LNCaP clone FGC (cell line): ENCODE data around the gene RNASEL.

Source experiments
- DNase-seq: peaks from one replicate; pipeline ENCODE4 v3.0.0-alpha.2; 2011; ENCODE audit warnings: low read depth
- H3K4me3 ChIP-seq: 2 replicates; pipeline ENCODE4 v1.5.1; 2011; ENCODE audit warnings: mild to moderate bottlenecking, low read depth, low read length, control low read depth
- TF ChIP-seq, protein P1 (sequence below): IDR thresholded peaks from 2 replicates; pipeline ENCODE4 v1.5.1; 2012; ENCODE audit warnings: mild to moderate bottlenecking; ENCODE audit not compliant: control insufficient read depth, insufficient read depth; ENCODE audit errors: extremely low read depth

Gene RNASEL

DNA sequence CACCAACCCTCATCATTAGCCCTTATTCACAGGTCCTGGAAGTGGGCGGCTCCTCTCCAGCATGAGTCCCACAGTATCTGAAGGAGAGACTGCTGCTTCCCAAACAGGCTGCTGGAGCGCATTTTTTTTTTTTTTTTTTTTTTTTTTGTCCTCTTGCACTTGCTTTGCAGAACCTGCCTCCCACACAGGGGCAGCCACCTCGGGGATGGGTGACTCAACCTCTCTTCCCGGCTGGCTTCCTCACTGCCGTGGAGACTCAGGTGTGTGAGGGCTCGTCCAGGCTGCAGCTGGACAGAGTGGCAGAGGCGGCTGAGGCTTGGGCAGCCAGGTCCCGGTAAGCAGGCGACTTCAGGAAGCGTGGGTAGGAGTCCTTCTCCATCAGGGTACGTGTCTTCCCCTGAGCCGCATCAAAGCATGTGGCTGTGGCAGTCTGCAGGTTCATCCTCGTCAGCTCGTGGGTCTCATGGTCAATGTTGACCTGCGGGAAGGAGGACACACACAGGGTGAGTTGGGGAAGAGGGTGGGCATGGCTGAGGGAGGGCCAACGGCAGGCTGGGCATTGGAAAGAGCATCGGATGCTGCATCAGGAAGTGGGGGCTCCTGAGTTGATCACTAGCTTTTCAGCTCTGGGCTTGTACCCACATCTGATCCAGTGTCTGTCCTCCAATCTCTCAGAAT is 11.1 kb upstream of the RNASEL start:
- H3K4me3 ChIP-seq: no peak overlapping the region
- no peak for DNase-seq
- TF ChIP-seq, protein P1, sequence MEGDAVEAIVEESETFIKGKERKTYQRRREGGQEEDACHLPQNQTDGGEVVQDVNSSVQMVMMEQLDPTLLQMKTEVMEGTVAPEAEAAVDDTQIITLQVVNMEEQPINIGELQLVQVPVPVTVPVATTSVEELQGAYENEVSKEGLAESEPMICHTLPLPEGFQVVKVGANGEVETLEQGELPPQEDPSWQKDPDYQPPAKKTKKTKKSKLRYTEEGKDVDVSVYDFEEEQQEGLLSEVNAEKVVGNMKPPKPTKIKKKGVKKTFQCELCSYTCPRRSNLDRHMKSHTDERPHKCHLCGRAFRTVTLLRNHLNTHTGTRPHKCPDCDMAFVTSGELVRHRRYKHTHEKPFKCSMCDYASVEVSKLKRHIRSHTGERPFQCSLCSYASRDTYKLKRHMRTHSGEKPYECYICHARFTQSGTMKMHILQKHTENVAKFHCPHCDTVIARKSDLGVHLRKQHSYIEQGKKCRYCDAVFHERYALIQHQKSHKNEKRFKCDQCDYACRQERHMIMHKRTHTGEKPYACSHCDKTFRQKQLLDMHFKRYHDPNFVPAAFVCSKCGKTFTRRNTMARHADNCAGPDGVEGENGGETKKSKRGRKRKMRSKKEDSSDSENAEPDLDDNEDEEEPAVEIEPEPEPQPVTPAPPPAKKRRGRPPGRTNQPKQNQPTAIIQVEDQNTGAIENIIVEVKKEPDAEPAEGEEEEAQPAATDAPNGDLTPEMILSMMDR: no peak

DNA sequence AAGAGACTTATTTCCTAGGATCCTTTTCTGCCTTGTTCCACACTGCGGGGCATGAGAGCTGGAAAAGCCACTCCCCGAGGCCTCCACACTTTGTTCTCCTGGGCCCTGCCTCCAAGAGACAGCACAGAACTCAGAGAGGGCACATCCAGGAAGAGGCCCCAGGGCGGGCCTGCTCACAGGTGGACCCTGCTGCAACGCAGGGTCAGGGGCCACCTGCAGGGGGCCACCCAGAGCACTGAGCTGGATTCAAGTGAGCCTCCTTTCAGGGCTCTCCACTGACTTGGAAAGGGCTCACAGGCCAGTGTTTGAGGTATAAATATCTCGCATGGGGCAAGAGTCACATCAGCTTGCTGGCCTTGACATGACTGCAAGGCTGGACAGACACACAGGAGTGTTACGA is 10.3 kb upstream of the RNASEL start:
- TF ChIP-seq, protein P1: 0 out of 2 replicates have a peak, but pooled peaks have one; percentile 16
- H3K4me3 ChIP-seq: no peak overlapping the region
- DNase-seq: no peak

DNA sequence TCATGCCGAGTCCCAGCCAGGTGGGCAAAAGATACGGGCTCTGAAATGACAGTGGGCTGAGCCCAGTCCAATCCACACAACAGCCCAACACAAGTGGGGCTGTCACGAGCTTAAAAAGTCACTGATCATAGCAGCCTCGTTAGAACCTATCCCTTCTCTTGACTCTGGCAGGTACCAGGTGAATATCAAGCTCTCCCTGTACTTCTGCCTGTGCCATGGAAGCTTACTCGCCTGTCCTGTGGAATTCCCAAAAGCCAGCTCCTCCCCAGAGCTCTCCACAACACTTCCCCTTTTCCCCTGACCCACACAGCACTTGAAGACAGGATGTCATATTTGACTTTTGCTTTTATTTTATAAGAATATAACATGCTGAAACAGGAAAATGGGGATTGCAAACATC is 9.2 kb upstream of the RNASEL start:
- TF ChIP-seq, protein P1: no peak

DNA sequence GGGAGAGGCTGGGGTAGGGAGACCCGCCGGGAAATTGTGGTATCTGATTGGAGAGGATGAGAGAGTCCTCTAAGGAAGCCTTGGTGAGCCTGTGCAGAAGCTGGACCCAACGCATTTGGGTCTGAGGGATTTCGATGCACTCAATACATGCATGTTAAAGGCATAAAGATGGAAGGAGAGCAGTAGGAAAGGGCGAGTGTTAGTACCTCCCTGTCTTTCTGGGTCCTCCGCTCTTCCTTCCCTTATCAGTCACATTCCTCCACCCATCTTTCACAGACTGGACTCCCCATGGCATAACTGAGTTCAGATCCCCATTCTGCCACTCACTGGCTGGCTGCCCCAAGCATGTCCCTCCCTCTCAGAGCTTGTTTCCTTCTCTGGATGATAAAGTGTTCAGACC is 7.9 kb upstream of the RNASEL start:
- TF ChIP-seq, protein P1: no peak
- no peak overlapping the region for H3K4me3 ChIP-seq
- DNase-seq: no peak

More for the DNA sequence above, 9.2 kb upstream of the RNASEL start:
- no peak for DNase-seq
- H3K4me3 ChIP-seq: no peak overlapping the region

DNA sequence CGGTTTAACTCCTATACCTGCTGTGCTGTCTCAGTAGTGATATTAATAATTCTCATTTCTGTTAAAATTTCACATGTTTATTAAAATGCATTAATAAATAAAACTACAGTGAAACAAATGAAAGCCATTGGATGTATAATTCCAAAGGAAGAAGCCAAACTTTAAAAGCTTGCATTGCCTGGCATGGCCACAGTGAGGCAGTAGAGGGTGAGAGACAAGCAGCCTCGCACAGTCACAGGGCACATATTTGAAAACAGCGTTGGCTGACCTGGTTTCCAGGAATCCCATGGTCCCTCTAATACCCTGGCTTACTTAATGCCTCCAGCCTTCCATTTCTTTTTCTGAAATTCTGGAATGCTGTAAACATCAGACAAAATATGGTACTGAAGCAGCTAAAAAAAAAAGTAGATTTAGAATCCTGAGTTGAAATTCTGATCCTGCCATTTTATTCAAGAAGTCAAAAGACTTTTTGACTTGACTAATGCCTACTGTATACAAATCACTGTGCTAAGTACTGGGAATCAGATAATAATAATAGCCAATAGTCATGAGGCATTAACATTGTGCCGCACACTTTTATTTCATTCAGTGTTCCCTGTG is 6.7 kb upstream of the RNASEL start:
- no peak for DNase-seq
- TF ChIP-seq, protein P1: peak; percentile 95

DNA sequence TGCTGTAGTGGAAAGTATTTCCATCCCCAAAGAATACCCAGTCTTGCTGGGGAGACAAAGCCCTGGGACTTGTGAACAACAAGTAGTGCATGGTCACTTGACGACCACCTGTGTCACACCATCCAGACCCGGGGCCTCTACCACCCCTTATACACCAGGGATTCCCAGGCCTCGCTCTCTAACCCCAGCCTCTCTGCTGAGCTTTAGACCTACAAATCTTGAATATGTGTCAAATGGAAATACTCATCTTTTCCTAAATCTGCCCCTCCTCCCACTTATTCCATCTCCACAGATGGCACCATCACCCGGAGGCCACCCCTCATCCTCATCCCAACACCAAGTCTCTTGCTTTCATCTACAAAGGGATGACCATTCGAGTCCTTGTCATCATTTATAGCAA is 875 bp upstream of the RNASEL start:
- TF ChIP-seq, protein P1: no peak
- DNase-seq: no peak
- H3K4me3 ChIP-seq: no peak overlapping the region

More for the DNA sequence above, 6.7 kb upstream of the RNASEL start:
- H3K4me3 ChIP-seq: no peak overlapping the region
